Measurements from ENCODE around the gene PTCD2. TPM values are rescaled to one million over a fixed set of nuclear protein-coding genes. Genes with fewer than 3 reads are reported as not detected.

The PTCD2 gene
- total RNA-seq, 1 donor from 2014 or later = 10.3 TPM

DNA sequence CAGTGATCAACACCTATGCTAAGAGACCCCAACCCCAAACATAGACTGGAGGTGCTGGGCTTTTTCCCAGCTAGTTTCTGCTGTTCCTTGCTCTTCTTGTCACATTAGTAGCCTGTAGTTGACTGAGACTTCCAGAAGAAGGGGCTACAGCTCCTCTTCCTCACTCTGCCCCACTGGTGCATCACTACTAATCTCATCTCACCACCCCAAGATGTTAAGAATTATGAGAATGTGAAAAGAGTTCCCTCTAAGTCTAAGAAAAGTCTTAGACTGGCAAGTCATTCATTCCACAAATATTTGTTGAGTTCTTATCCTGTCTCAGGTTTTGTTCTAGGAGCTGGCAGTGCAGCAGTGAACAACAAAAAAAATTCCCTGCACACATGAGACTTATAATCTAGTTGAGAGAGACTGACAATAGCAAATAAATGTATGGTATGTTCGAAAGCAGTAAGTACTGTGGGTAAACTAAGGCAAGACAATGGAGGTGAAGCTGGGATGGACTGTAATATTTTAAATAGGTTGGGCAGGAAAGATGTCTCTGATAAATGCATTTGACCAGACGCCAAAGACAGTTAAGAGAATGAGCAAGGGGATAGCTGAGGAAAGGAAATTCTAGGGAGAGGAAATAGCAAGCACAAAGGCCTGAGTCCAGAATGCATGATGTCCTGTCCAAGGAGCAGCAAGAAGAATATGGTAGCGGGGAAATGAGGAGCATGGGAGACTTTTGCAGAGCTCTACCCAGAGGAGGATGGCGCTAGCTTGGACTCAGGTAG lies 92.3 kb downstream of the PTCD2 start:
- intact Hi-C loops (cut with micrococcal nuclease) = no loop called here

DNA sequence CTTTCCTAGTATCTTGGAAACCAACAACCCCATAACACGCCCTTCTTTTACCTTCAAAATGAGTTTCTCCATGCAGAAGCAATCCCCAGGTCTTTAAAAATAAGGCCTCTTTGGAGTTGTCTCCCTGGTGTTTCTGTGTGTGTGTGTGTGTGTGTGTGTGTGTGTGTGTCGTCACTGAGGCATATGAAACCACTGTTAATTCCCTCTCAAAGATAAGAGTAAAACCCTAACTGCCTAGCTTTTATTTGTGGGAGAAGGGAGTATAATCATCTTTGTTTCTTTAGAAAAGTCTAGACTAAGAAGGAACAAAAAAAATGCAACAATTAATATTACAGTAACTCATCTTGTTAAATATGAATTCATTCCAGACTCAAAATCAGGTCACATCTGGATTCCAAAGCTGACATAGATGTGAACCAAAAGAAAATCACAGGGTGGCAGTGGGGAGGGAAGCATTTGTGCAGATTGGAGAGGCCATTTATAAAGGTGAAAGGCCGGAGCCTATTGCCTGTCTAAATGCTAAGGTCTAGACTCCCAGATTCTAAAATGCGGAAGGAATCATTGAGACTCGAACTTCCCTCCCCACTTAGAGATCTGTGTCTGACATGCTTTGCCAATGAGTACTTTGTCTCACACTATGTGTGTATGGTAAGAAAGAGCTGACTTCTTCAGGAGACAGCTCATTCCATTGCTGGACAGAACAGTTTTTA lies 95.6 kb downstream of the PTCD2 start:
- intact Hi-C loops (cut with micrococcal nuclease) = no loop called here

DNA sequence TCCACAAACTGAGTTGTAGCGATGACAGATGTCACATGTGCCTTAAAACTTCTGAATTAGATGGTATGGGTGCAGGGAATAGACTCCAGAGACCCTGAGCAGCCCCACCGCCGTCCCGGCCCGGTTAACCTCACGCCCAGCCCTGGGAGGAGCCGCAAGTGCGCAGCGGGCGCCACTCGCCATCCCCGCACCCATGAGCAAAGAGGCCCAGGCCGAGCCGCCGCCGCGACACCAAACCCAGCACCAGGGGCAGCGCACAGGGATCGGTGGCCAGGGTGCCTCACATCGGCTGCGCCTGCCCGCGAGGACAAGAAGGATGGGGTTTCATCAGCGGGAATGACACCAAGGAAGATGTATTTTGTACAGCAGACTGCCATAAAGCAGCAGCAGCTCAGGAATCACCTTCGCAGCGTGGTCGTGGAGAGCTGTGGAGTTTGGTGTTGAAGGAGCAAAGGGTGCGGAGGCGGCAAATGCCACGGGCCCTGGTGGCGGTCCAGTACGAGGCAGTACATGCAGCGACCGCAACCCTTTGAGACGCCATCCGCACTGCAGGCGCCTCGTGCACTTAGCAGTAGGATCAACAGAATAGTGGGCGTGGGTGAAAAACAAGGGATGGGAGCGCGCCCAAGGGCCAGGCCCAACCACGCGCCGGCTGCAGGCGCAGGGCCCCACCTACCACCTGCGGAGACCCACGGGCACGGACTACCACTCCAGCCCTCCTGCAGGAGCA lies 97.3 kb downstream of the PTCD2 start:
- intact Hi-C loops (cut with micrococcal nuclease) = no loop called here

Other genes starting within 250 kb of the PTCD2 start
- gene MAP1B, start 212.9 kb upstream of the PTCD2 start, total RNA-seq = 0.07 and 0.56 TPM in 2 replicates
- 54.3 and 57.5 TPM in 2 replicates for gene MRPS27, start 133 bp upstream of the PTCD2 start, total RNA-seq
- gene ZNF366, start 187.0 kb downstream of the PTCD2 start, total RNA-seq = not detected in 2 replicates